Suprapubic skin (tissue), 4 donors: Measurements from ENCODE around the gene WBP2NL. TPM values are rescaled to one million over a fixed set of nuclear protein-coding genes. Genes with fewer than 3 reads are reported as not detected.

Experiments
- DNase-seq, 2 donors: peaks; one replicate each; pipeline ENCODE4 v3.0.0-alpha.2; 2019; ENCODE audit warnings: low spot score in 2 of 2
- H3K27ac ChIP-seq: fragments of 200-600 bp; sonication (generic); one replicate; pipeline ENCODE4 v1.5.1; 2019
- H3K27me3 ChIP-seq: fragments of 200-600 bp; sonication (generic); one replicate; pipeline ENCODE4 v1.5.1; 2019
- H3K36me3 ChIP-seq: fragments of 200-600 bp; sonication (generic); one replicate; pipeline ENCODE4 v1.5.1; 2019
- H3K4me1 ChIP-seq: fragments of 200-600 bp; sonication (generic); one replicate; pipeline ENCODE4 v1.5.1; 2019
- H3K4me3 ChIP-seq: fragments of 200-600 bp; sonication (generic); one replicate; pipeline ENCODE4 v1.5.1; 2019; ENCODE audit warnings: mild to moderate bottlenecking
- H3K9me3 ChIP-seq: fragments of 200-600 bp; sonication (generic); one replicate; pipeline ENCODE4 v1.5.1; 2019
- EP300 ChIP-seq: sonication (generic); formaldehyde crosslinking; IDR thresholded peaks from one replicate; pipeline ENCODE4 v1.6.1; 2017; ENCODE audit warnings: antibody characterized with exemption
- POLR2A ChIP-seq, 2 donors: fragments of 450-650 bp; IDR thresholded peaks; one replicate each; pipeline ENCODE4 v1.6.1; 2017; ENCODE audit warnings: antibody characterized with exemption in 2 of 2, mild to moderate bottlenecking in 2 of 2, moderate library complexity in 2 of 2
- POLR2AphosphoS5 ChIP-seq, 3 donors: sonication (generic); formaldehyde crosslinking; IDR thresholded peaks; one replicate each; pipeline ENCODE4 v1.6.1; 2017; ENCODE audit warnings: antibody characterized with exemption in 3 of 3
- WGBS: methylation state at CpG from one replicate; pipeline ENCODE4 v1.1.5; 2018; 5-methylcytosine and 5-hydroxymethylcytosine counted together
- total RNA-seq, 4 donors: library from RNA; depleted of rRNA; stranded (reverse); fragments of >200 nt; gene quantifications; one replicate each; pipeline ENCODE4 v1.1.0, GENCODE V29; 2016
- TF ChIP-seq, protein P1 (sequence below), 2 donors: fragments of 200-600 bp in 1 of 2; fragments of 450-650 bp in 1 of 2; sonication (generic) in 1 of 2; IDR thresholded peaks; one replicate each; pipeline ENCODE4 v1.5.1; 2016 to 2019; ENCODE audit warnings: antibody characterized with exemption in 2 of 2, mild to moderate bottlenecking in 1 of 2, moderate library complexity in 1 of 2

Gene WBP2NL
- total RNA-seq, 4 donors from 2014 or later: 0.76 to 9.6 (median 5.4) TPM

GRCh38 chr22:42066937-42067336 is 68.3 kb downstream of the WBP2NL start:
- no peak overlapping the region for H3K4me3 ChIP-seq
- peaks cover 55% of the 10 kb centered on the region for H3K36me3 ChIP-seq
- no peaks in the 10 kb centered on the region for H3K9me3 ChIP-seq
- no peak for TF ChIP-seq POLR2AphosphoS5 (IDR thresholded peaks at IDR 0.05)
- TF ChIP-seq EP300: no peak
- TF ChIP-seq, protein P1, sequence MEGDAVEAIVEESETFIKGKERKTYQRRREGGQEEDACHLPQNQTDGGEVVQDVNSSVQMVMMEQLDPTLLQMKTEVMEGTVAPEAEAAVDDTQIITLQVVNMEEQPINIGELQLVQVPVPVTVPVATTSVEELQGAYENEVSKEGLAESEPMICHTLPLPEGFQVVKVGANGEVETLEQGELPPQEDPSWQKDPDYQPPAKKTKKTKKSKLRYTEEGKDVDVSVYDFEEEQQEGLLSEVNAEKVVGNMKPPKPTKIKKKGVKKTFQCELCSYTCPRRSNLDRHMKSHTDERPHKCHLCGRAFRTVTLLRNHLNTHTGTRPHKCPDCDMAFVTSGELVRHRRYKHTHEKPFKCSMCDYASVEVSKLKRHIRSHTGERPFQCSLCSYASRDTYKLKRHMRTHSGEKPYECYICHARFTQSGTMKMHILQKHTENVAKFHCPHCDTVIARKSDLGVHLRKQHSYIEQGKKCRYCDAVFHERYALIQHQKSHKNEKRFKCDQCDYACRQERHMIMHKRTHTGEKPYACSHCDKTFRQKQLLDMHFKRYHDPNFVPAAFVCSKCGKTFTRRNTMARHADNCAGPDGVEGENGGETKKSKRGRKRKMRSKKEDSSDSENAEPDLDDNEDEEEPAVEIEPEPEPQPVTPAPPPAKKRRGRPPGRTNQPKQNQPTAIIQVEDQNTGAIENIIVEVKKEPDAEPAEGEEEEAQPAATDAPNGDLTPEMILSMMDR (IDR thresholded peaks at IDR 0.05): no peak
- TF ChIP-seq POLR2A (IDR thresholded peaks at IDR 0.05): no peak
- DNase-seq: no peak
- peaks cover 18% of the 10 kb centered on the region for H3K4me1 ChIP-seq
- WGBS: 100% methylated on average over 2 of the region's 10 CpGs
- H3K27me3 ChIP-seq: no peaks in the 10 kb centered on the region
- no peak overlapping the region for H3K27ac ChIP-seq

GRCh38 chr22:42067671-42068251 is 69.2 kb downstream of the WBP2NL start:
- WGBS: 69% methylated on average over 6 of the region's 14 CpGs

DNA sequence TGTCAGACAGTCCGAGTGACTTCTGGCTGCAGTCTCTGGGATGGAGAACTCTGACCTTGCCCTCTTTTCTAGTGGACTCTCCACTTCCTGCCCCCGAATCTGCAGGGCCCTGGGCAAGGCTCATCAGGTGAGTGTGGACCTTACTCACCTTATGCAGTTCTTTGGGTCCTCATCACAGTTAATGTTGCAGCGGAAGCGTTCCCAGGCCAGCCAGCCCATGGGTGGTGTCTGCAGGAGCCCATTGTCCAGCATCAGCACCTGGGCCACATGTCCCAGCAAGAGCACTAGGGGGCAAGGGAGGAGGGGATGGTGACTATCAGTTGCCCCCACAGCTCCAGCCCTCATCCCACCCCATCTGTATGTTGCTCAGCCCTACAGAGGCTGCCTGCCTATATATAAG is 69.7 kb downstream of the WBP2NL start:
- Histone ChIP-seq H3K36me3 (peaks cover 42% of the 10 kb centered on the region), H3K27me3 (no peaks in the 10 kb centered on the region), H3K27ac (no peak overlapping the region), H3K4me3 (no peak overlapping the region), H3K9me3 (no peaks in the 10 kb centered on the region), H3K4me1 (peaks cover 18% of the 10 kb centered on the region)
- no peak for DNase-seq
- TF ChIP-seq, protein P1 (IDR thresholded peaks at IDR 0.05): no peak
- TF ChIP-seq POLR2AphosphoS5 (IDR thresholded peaks at IDR 0.05): no peak
- no peak for TF ChIP-seq EP300
- TF ChIP-seq POLR2A (IDR thresholded peaks at IDR 0.05): no peak
- 100% methylated on average over 2 of the region's 4 CpGs for WGBS

More at GRCh38 chr22:42067671-42068251, 69.2 kb downstream of the WBP2NL start:
- Histone ChIP-seq H3K27me3 (no peaks in the 10 kb centered on the region), H3K36me3 (peaks cover 47% of the 10 kb centered on the region), H3K4me1 (peaks cover 18% of the 10 kb centered on the region), H3K27ac (no peak overlapping the region), H3K9me3 (no peaks in the 10 kb centered on the region), H3K4me3 (no peak overlapping the region)
- no peak for DNase-seq
- TF ChIP-seq POLR2A (IDR thresholded peaks at IDR 0.05) (no peak), POLR2AphosphoS5 (IDR thresholded peaks at IDR 0.05) (no peak), EP300 (no peak)
- TF ChIP-seq, protein P1 (IDR thresholded peaks at IDR 0.05): no peak

GRCh38 chr22:42069801-42070516 is 71.4 kb downstream of the WBP2NL start:
- DNase-seq: no peak
- Histone ChIP-seq H3K27me3 (no peaks in the 10 kb centered on the region), H3K4me1 (peaks cover 34% of the 10 kb centered on the region), H3K27ac (peak overlapping the region; percentile 84), H3K4me3 (peak overlapping the region; percentile 68), H3K36me3 (peaks cover 35% of the 10 kb centered on the region), H3K9me3 (no peaks in the 10 kb centered on the region)
- TF ChIP-seq EP300: no peak
- no peak for TF ChIP-seq POLR2AphosphoS5 (IDR thresholded peaks at IDR 0.05)
- TF ChIP-seq POLR2A (IDR thresholded peaks at IDR 0.05): no peak
- TF ChIP-seq, protein P1 (IDR thresholded peaks at IDR 0.05): no peak
- WGBS: 28% methylated on average over 10 of the region's 19 CpGs
